HG03045 (cell line): Measurements from ENCODE around the gene VEGFA.

Experiments used
- ATAC-seq: cut with Tn5 transposase; IDR thresholded peaks from one replicate; pipeline ENCODE4 v1.9.1; 2021; ENCODE audit warnings: mild to moderate bottlenecking, moderate library complexity; ENCODE audit not compliant: unreplicated experiment

The VEGFA gene

GRCh38 chr6:43759136-43759906, 10.7 kb upstream of the VEGFA start:
- ATAC-seq, result no peak

DNA sequence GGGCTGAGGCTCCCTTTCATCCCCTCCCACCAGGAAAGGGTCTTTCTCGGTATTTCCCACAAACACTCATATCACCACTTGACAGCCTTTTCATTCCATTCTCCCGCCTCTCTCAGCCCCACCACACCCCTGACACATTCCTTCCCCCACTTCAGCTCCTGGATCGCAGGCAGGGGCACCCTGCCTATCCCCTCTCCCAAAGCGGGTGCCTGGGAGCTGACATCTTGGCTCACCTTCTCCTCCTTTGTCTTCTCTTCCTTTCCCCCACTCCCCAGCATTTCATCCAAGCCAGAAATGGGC, 10.2 kb upstream of the VEGFA start:
- ATAC-seq, result no peak

DNA sequence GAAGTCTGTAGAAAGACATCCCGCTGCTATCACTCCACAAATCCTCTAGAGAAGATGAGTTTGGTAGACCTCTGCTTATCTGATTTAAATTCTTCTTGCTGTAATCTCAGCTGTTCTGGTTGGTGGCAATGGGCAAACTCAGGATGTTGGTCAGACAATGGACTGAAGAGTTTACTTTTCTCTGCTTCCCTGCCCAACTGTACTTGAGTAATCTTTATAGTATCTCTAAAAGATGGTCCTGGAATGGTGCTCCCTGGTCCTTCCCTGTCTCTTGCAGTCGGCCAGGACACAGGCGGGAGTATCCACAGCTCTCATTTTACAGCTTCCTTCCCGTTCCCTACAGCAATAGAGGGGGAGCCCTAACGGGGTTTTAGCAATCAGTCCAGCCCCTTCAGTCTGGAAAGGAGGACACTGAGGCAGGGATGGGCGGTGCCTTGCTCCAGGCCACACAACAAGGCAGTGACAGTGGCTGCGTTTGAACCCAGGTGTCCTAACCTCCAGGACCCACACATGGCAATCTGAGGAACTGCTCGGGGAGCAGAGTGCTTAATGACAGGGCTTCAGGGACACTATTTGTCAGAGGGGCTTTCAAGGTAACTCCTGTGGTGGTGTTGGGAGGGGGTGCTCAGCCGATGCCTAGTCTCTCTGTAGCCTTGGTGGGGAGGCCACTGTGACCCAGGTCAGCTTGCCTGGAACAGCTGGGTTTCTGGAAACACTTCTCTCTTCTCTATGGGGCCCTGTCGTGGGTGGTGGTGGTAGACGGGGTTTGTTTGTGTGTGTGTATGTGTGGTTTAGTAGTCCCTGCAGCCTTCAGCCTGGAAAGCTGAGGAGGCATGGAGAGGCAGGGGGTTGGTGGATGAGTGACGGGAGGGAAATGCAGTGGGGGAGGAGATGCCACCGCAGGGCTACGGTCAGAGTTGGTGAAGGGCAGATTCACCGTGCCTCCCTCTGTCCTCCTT, 9.5 kb upstream of the VEGFA start:
- ATAC-seq, result no peak

DNA sequence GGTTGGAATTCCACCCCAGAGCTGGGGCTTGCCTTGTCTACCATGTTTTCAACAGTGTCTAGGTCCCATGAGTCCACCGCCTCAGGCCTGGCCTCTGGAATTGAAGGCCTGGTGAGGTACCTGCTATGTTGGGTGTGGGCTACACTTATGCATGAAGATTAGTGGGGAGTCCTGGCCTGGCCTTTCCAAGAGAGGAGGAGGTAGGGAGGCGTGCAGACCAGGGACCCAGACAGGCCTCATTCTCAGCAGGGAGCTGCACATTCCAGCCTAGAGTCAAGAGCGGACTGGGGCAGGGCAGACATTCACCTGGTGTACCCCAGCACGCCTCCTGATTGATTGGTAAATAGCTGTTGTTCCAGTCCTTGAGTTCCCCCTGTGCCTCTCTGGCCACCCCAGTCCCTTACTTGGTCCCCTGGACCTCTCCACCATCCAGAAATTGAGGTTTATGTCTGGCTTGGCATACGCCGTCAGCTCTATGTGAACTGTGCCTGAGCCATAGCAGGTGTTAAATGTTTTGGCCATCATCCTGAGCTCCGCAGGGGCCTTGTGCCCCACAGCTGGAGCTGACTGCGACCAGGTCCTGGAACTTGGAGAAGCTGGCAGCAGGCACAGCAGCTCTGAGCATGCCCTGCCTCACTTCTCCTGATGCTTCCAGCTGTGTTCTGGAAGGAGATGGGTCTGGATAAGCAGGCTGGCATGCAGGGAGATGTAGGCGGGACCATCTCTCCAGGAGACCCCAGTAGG, 8.2 kb upstream of the VEGFA start:
- ATAC-seq, result no peak

DNA sequence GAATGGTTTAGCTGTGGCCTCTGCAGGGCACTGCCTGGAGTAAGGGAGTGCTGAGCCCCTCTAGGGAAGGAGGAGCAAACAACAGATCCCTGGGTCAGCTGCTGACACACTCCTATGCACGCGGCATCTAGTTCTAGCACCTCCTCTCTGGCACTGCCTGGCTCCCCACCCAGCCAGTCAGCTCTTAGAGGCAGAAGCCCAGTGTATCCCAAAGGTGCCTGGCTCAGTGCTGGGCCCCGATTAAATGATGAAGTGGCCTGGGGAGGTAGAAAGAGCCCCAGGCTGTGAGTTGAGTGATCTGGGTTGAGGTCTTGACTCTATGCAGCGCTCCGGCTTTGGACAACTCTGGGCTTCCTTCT, 7.6 kb upstream of the VEGFA start:
- ATAC-seq, result no peak

DNA sequence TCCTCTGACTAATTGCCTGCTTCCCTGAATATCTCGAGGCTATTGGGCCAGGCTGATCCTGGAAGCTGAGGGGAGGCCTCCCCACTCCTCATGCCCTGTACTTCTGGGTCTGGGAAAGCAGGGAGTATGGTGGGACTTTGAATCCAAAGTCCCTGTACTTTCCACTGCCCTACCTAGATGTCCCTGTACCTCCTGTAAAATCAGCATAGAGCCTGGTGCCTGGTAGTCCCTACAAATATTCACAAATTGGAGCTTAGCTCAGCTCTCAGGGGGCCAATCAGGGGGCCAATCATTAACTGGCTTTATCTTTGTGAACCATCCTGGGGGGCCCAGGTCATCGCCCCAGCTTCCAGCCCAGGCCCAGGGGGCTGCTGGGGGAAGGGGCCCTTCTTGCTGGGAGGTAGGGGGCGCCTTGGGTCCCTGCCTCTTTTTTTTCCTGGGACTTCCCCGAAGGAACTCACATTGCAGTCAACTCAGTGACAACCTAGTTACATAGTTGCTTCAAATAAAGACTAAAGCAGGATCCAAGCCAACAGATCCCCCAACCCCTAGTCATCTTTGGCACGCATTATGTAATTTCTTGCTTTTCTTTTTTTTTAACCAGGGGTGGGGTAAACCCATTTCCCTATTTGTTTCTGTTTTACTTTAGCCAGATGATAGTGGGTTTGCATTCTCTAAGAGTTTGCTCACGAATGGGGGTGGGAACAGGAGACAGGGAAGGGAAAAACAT, 6.9 kb upstream of the VEGFA start:
- ATAC-seq, result no peak

GRCh38 chr6:43763812-43764522, 6.0 kb upstream of the VEGFA start:
- no peak for ATAC-seq

DNA sequence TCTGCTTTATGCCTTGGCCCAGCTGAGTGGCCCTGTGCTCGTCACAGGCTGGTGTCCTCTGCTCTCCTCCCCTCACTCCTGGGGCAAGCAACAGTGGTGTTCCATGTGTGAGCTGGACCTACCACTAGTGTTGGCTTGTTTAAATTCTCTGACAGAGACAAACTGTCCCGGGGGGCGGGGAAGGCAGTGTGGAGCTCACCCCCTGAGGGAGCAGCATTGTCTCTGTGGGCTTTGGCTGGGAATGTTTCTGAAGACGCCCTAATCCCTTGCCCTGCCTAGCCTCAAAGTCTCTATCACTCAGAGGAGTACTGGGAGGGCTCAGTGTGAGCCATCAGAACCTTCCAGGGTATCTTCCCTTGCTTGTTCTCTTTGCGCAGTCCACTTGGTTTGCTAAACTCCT, 5.2 kb upstream of the VEGFA start:
- ATAC-seq, result no peak

DNA sequence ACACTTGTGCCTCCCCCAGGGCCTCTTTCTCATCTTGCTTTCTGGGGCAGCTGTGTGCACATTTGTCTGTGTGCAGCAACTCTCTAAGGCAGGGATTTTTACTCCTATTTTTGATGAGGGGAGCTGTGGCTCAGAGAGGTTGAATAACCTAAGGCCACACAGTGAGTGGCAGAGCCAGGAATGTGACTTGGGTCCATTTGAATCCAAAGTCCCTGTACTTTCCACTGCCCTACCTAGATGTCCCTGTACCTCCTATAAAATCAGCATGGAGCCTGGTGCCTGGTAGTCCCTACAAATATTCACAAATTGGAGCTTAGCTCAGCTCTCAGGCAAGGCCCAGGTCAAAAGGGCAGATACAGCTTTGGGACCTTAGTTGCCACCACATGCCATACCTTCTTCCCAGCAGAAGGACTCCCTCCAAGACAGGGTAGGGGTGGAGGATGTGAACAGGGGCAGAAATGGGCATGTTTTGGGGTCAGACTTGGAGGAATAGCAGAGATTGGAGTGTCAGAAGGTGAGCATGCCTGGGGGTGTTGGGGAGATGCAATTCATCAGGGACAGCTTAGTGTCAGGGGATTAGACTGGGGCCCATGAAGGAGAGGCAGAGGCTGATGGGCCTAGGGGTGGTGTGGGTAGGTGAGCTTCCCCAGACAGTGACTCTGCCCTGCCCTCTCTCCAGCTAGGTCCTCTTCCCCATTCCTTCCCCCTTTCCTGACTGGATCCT, 4.1 kb upstream of the VEGFA start:
- no peak for ATAC-seq

- ATAC-seq, result no peak
Measured at GRCh38 chr6:43766500-43766853, 3.5 kb upstream of the VEGFA start.

DNA sequence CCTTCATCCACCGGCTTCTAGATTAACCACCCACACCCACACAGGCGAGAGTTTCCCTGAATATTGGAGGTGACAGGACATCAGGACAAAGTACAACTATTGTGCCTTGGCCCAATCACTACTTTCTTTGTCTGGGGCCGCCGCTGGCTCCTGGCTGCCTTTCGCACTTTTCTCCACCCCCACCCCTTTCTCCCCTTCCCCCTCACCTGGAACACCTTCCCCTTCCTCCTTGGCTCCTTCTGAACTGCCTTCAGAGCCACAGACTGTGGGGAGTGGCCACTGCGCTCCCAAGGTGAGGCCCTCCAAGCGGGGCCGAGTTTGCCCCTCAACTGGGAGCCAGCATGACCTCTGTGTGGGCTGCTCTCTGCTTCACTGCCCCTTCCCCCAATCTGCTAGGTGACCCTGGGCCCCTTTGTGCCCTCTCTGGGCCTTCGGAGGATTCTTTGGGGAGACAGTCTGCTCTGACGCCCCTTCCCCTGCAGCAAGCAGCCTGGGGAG, 3.0 kb upstream of the VEGFA start:
- no peak for ATAC-seq

DNA sequence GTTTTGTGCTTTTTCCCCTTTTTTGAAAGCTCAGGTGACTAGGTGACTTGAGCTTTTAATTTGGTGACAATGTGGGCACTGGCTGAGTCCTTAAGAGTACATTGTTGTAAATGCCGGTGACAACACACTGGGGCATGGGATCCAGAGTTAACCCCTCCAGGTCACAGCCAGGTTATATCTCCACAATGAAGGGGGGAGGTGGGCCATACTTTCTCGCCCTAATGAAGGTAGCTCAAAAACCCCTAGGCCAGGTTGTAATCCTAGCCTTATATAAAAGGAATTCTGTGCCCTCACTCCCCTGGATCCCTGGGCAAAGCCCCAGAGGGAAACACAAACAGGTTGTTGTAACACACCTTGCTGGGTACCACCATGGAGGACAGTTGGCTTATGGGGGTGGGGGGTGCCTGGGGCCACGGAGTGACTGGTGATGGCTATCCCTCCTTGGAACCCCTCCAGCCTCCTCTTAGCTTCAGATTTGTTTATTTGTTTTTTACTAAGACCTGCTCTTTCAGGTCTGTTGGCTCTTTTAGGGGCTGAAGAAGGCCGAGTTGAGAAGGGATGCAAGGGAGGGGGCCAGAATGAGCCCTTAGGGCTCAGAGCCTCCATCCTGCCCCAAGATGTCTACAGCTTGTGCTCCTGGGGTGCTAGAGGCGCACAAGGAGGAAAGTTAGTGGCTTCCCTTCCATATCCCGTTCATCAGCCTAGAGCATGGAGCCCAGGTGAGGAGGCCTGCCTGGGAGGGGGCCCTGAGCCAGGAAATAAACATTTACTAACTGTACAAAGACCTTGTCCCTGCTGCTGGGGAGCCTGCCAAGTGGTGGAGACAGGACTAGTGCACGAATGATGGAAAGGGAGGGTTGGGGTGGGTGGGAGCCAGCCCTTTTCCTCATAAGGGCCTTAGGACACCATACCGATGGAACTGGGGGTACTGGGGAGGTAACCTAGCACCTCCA, 2.2 kb upstream of the VEGFA start:
- no peak for ATAC-seq

DNA sequence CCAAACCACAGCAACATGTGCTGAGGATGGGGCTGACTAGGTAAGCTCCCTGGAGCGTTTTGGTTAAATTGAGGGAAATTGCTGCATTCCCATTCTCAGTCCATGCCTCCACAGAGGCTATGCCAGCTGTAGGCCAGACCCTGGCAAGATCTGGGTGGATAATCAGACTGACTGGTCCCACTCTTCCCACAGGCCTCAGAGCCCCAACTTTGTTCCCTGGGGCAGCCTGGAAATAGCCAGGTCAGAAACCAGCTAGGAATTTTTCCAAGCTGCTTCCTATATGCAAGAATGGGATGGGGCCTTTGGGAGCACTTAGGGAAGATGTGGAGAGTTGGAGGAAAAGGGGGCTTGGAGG, 1.5 kb upstream of the VEGFA start:
- no peak for ATAC-seq

DNA sequence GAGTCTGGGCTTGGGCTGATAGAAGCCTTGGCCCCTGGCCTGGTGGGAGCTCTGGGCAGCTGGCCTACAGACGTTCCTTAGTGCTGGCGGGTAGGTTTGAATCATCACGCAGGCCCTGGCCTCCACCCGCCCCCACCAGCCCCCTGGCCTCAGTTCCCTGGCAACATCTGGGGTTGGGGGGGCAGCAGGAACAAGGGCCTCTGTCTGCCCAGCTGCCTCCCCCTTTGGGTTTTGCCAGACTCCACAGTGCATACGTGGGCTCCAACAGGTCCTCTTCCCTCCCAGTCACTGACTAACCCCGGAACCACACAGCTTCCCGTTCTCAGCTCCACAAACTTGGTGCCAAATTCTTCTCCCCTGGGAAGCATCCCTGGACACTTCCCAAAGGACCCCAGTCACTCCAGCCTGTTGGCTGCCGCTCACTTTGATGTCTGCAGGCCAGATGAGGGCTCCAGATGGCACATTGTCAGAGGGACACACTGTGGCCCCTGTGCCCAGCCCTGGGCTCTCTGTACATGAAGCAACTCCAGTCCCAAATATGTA, 957 bp upstream of the VEGFA start:
- no peak for ATAC-seq

DNA sequence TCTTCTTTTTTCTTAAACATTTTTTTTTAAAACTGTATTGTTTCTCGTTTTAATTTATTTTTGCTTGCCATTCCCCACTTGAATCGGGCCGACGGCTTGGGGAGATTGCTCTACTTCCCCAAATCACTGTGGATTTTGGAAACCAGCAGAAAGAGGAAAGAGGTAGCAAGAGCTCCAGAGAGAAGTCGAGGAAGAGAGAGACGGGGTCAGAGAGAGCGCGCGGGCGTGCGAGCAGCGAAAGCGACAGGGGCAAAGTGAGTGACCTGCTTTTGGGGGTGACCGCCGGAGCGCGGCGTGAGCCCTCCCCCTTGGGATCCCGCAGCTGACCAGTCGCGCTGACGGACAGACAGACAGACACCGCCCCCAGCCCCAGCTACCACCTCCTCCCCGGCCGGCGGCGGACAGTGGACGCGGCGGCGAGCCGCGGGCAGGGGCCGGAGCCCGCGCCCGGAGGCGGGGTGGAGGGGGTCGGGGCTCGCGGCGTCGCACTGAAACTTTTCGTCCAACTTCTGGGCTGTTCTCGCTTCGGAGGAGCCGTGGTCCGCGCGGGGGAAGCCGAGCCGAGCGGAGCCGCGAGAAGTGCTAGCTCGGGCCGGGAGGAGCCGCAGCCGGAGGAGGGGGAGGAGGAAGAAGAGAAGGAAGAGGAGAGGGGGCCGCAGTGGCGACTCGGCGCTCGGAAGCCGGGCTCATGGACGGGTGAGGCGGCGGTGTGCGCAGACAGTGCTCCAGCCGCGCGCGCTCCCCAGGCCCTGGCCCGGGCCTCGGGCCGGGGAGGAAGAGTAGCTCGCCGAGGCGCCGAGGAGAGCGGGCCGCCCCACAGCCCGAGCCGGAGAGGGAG, 580 bp downstream of the VEGFA start:
- no peak for ATAC-seq

GRCh38 chr6:43771210-43771857, 1.3 kb downstream of the VEGFA start:
- ATAC-seq, result no peak
